HG03342 (cell line): ENCODE results near the gene SLC25A18.
"Not testable (repeated sequence)": the region's sequence is repeated elsewhere in the genome, so short reads cannot be mapped to it uniquely, and the experiment has no call there.

Source experiments
- ATAC-seq: cut with Tn5 transposase; IDR thresholded peaks from one replicate; pipeline ENCODE4 v1.9.1; 2021; ENCODE audit warnings: mild to moderate bottlenecking, moderate library complexity; ENCODE audit not compliant: unreplicated experiment

The SLC25A18 gene

GRCh38 chr22:17562906-17563870 is at the start of gene SLC25A18:
Gene SLC25A18 (plus strand): TSS chr22:17563498. CDS start chr22:17579945, 16,447 bp downstream.
- ATAC-seq, result no peak

- ATAC-seq, result no peak
Measured at GRCh38 chr22:17513612-17514011, 49.7 kb upstream of the SLC25A18 start.

GRCh38 chr22:17514084-17514483 is 49.2 kb upstream of the SLC25A18 start:
- ATAC-seq, result no peak

- ATAC-seq, result no peak
Measured at GRCh38 chr22:17518406-17518805, 44.9 kb upstream of the SLC25A18 start.

GRCh38 chr22:17521971-17522370 is 41.3 kb upstream of the SLC25A18 start:
- not testable (repeated sequence) for ATAC-seq

GRCh38 chr22:17523925-17524324 is 39.4 kb upstream of the SLC25A18 start:
- ATAC-seq, result no peak

GRCh38 chr22:17536269-17536668 is 27.0 kb upstream of the SLC25A18 start:
- no peak for ATAC-seq

- ATAC-seq, result no peak
Measured at GRCh38 chr22:17537155-17537554, 26.1 kb upstream of the SLC25A18 start.

GRCh38 chr22:17540481-17540880 is 22.8 kb upstream of the SLC25A18 start:
- ATAC-seq, result no peak

GRCh38 chr22:17541476-17541875 is 21.8 kb upstream of the SLC25A18 start:
- no peak for ATAC-seq

GRCh38 chr22:17542452-17542851 is 20.8 kb upstream of the SLC25A18 start:
- ATAC-seq, result no peak

GRCh38 chr22:17548010-17548755 is 15.1 kb upstream of the SLC25A18 start:
- ATAC-seq, result no peak

- ATAC-seq, result no peak
Measured at GRCh38 chr22:17548756-17549035, 14.6 kb upstream of the SLC25A18 start.

- ATAC-seq, result no peak
Measured at GRCh38 chr22:17549183-17549582, 14.1 kb upstream of the SLC25A18 start.

- no peak for ATAC-seq
Measured at GRCh38 chr22:17549655-17550054, 13.6 kb upstream of the SLC25A18 start.

- no peak for ATAC-seq
Measured at GRCh38 chr22:17552737-17553136, 10.6 kb upstream of the SLC25A18 start.

- ATAC-seq, result no peak
Measured at GRCh38 chr22:17554814-17555213, 8.5 kb upstream of the SLC25A18 start.

- ATAC-seq, result no peak
Measured at GRCh38 chr22:17559188-17559587, 4.1 kb upstream of the SLC25A18 start.

GRCh38 chr22:17563936-17564391 is 666 bp downstream of the SLC25A18 start:
- ATAC-seq, result no peak

GRCh38 chr22:17566016-17566687 is 2.9 kb downstream of the SLC25A18 start:
- not testable (repeated sequence) for ATAC-seq

GRCh38 chr22:17566776-17567175 is 3.5 kb downstream of the SLC25A18 start:
- no peak for ATAC-seq
